Measurements from ENCODE around the gene PTPRG. TPM values are rescaled to one million over a fixed set of nuclear protein-coding genes. Genes with fewer than 3 reads are reported as not detected.

PTPRG gene
- total RNA-seq, 4 donors from 2014 or later = 33.5 to 56.6 (median 46.9) TPM

- Histone ChIP-seq H3K27me3 (no peaks in the 10 kb centered on the region), H3K4me1 (no peaks in the 10 kb centered on the region), H3K4me3 (no peak overlapping the region), H3K36me3 (no peaks in the 10 kb centered on the region), H3K9me3 (no peaks in the 10 kb centered on the region), H3K27ac (no peak overlapping the region)
- no peak for DNase-seq
- no peak for TF ChIP-seq CTCF (IDR thresholded peaks at IDR 0.05)
Observed at GRCh38 chr3:61967937-61968336, 406.6 kb downstream of the PTPRG start.

- no peak for DNase-seq
- H3K36me3 ChIP-seq = no peaks in the 10 kb centered on the region
- TF ChIP-seq POLR2A (IDR thresholded peaks at IDR 0.05) (no peak), CTCF (IDR thresholded peaks at IDR 0.05) (no peak)
- no peaks in the 10 kb centered on the region for H3K9me3 ChIP-seq
- no peak overlapping the region for H3K4me3 ChIP-seq
- no peak overlapping the region for H3K27ac ChIP-seq
- no peaks in the 10 kb centered on the region for H3K27me3 ChIP-seq
- H3K4me1 ChIP-seq = peaks cover 0 to 4% (median 0%) of the 10 kb centered on the region in 4 donors
Observed at GRCh38 chr3:61974662-61975061, 413.3 kb downstream of the PTPRG start.

GRCh38 chr3:61975199-61975598 is 413.8 kb downstream of the PTPRG start:
- TF ChIP-seq CTCF (IDR thresholded peaks at IDR 0.05) (no peak), POLR2A (IDR thresholded peaks at IDR 0.05) (no peak)
- peaks cover 0 to 6% (median 0%) of the 10 kb centered on the region in 4 donors for H3K4me1 ChIP-seq
- H3K36me3 ChIP-seq = no peaks in the 10 kb centered on the region
- no peak overlapping the region for H3K27ac ChIP-seq
- no peak for DNase-seq
- H3K9me3 ChIP-seq = no peaks in the 10 kb centered on the region
- H3K4me3 ChIP-seq = no peak overlapping the region
- no peaks in the 10 kb centered on the region for H3K27me3 ChIP-seq

DNA sequence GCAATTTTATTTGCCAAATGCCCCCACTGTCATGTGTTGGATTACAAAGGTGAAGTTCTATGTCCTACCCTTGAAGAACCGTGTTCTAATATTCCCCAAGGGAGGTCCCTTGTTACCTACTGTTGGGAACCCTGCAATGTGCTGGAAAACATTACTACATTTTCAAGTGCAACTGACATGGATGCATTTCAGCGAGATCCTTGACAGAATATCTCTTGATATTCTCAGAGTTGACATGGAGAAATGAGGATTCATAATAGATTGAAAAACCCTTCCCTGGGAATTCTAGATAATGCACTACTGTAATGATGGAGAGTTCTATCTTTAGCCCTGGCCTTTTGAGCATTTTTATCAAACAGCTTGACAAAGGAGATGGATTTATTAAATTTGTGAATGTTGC is 414.6 kb downstream of the PTPRG start:
- Histone ChIP-seq H3K27ac (no peak overlapping the region), H3K4me3 (no peak overlapping the region), H3K27me3 (no peaks in the 10 kb centered on the region), H3K9me3 (no peaks in the 10 kb centered on the region), H3K4me1 (peaks cover 0 to 6% (median 0%) of the 10 kb centered on the region in 4 donors), H3K36me3 (no peaks in the 10 kb centered on the region)
- DNase-seq = no peak
- no peak for TF ChIP-seq POLR2A (IDR thresholded peaks at IDR 0.05)

DNA sequence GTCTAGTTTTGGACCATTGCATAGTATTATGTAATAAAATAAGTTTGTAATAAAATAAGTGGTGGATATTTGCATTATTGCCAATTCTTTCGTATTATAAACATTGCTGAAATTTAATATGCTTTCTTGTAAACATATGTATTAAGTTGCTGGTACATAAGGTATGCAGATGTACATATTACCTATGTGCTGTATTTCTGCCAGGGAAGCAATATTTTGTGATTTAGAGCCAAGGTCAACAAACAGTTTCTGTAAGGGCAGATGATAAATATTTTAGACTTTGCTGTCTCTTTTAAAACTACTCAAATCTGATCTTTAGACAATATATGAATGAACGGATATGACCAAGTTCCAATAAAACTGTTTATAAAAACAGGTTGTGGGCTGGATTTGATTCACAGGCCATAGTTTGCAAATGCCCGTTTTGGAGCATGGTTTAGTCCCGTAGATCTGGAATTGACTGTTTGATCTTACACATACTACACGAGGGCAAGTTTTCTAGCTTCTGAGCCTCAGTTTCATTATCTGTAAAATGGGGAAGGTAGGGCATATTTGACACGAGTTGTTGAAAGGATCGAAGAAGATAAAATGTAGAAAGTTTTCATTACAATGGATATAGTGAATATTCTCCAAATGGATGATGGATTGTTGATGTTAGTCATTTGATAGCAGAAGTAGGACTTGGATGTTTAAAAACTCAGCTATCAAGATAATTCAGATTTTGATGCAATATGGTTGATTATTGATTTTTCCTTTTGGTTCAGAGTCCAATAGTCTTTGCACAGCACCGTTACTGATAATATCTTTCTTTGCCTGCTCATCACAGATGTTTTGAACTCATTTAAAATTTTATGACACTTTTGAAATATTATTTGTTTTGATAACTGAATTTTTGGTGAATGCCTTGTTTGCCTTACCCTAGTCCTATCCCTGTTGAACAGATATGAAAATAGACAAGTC is 417.4 kb downstream of the PTPRG start:
- Histone ChIP-seq H3K27ac (no peak overlapping the region), H3K9me3 (no peaks in the 10 kb centered on the region), H3K4me3 (no peak overlapping the region), H3K4me1 (peaks cover 0 to 6% (median 0%) of the 10 kb centered on the region in 4 donors), H3K36me3 (no peaks in the 10 kb centered on the region), H3K27me3 (no peaks in the 10 kb centered on the region)
- TF ChIP-seq POLR2A (IDR thresholded peaks at IDR 0.05) = no peak
- no peak for TF ChIP-seq CTCF (IDR thresholded peaks at IDR 0.05)
- no peak for DNase-seq

DNA sequence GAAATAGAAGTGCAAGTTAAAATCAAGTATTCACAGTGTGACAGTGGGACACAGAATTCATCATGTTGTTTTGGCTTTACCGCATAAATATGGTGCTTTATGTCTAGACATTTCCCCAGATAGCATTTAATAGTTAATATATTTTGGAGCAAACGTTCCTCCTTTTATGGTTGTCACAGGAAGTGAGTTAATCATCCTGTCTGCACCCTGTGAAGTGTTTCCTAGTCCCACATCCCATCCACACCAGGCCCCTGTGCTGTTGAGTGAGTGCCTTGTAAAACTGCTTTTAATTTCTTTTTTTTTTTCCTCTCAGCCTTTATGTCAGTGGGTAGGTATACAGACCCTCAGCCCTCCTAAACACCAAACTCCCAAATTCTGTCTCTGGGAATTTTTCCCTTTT is 418.3 kb downstream of the PTPRG start:
- TF ChIP-seq CTCF (IDR thresholded peaks at IDR 0.05) (no peak), POLR2A (IDR thresholded peaks at IDR 0.05) (no peak)
- Histone ChIP-seq H3K27ac (no peak overlapping the region), H3K27me3 (no peaks in the 10 kb centered on the region), H3K36me3 (no peaks in the 10 kb centered on the region), H3K4me3 (no peak overlapping the region), H3K9me3 (no peaks in the 10 kb centered on the region), H3K4me1 (peaks cover 0 to 6% (median 0%) of the 10 kb centered on the region in 4 donors)
- no peak for DNase-seq
